Measurements from ENCODE around the gene THOC6.
A peak's percentile ranks its signal among the peaks of the same experiment; 100 is the strongest.
"Not testable (repeated sequence)": the region's sequence is repeated elsewhere in the genome, so short reads cannot be mapped to it uniquely, and the experiment has no call there.

THOC6 gene

DNA sequence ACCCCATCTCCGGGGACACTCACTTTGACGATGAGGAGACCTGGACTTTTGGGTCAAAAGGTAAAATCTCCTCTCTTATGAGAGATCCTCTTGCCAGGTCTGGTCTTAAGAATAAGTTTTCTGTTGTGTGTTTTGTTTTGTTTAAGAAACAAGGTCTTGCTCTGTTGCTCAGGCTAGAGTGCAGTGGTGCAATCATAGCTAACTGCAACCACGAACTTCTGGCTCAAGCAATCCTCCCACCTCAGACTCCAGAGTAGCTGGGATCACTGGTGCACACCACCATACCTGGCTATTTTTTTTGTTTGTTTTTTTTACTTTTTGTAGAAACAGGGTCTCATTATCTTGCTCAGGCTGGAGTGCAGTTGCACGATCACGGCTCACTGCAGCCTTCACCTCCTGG is 26.7 kb downstream of the THOC6 start:
- Mint-ChIP-seq H3K27ac (no peak overlapping the region), H3K4me3 (no peak overlapping the region), H3K4me1 (peaks cover 17% of the 10 kb centered on the region), H3K27me3 (peaks cover 1% of the 10 kb centered on the region), H3K36me3 (no peaks in the 10 kb centered on the region), H3K9me3 (no peaks in the 10 kb centered on the region)

DNA sequence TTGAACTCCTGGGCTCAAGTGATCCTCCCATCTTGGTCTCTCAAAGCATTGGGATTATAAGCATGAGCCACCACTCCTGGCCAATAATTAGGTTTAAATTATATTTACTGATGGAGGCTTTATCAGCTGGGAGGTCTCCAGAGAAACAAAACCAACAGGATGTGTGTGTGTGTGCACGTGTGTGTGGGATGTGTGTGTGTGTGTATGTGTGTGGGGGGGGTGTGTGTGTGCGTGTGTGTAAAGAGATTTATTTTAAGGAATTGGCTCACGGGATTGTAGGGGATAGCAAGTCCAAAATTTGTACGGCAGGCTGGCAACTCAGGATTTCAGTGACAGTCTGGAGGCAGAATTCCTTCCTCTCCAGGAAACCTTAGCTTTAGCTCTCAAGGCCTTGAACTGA is 27.2 kb downstream of the THOC6 start:
- Mint-ChIP-seq H3K36me3 (no peaks in the 10 kb centered on the region), H3K27ac (no peak overlapping the region), H3K27me3 (peaks cover 1% of the 10 kb centered on the region), H3K4me1 (peaks cover 17% of the 10 kb centered on the region), H3K9me3 (no peaks in the 10 kb centered on the region), H3K4me3 (no peak overlapping the region)

DNA sequence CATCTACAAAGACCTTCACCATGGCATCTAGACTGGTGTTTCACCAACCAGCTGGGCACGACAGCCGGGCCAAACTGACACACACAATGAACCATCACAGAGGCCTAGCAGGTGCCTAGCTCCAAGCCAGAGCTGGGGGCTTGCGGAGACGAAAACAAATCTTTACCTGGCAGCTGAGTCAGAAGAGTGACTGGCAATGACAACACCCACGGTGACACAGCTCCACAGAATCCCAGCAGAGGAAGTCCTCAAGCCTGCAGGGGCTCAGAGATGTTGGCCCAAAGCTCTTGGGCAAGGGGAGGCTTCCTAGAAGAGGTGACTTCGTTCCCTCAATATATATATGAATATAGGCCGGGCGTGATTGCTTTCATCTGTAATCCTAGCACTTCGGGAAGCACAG is 27.7 kb downstream of the THOC6 start:
- Mint-ChIP-seq H3K9me3 (no peaks in the 10 kb centered on the region), H3K4me3 (no peak overlapping the region)

DNA sequence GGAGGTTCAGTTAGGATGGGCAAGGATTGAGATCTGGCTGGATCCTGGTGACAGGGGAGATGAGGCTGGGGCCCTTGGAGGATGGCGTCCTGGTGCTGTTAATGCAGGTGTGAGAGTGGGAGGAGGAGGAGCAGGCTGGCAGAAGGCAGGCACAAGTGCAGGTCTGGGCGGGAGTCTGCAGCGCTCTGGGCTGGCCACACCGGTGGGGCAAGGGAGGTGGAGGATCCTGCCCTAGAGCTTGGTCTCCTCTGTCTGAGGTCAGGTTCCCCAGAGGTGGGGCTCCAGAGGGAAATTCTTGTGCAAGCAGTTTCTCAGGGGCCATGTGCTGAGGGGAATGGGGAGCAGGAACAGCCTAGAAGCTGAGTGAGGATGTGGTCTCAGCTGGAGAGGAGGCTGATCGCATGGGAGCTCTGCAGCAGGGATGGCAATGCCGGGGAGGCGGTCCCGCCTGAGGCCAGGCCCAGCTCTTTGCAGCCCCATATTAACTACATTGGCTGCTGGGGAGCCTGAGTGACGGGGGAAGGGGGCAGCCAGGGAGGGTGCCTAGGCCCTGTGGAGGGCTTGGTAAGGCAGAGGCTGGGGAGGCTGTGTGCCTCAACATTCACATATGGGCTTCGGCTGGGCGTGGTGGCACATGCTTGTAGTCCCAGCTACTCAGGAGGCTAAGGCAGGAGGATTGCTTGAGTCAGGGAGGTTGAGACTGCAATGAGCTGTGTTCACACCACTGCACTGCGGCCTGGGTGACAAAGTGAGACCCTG is 28.9 kb downstream of the THOC6 start:
- H3K27ac Mint-ChIP-seq, H3K4me3 Mint-ChIP-seq, H3K36me3 Mint-ChIP-seq, H3K27me3 Mint-ChIP-seq, H3K9me3 Mint-ChIP-seq: not testable (repeated sequence)
- H3K4me1 Mint-ChIP-seq: peaks cover 29% of the 10 kb centered on the region

More for the DNA sequence above, 27.7 kb downstream of the THOC6 start:
- Mint-ChIP-seq H3K36me3 (no peaks in the 10 kb centered on the region), H3K4me1 (peaks cover 18% of the 10 kb centered on the region), H3K27me3 (peaks cover 1% of the 10 kb centered on the region), H3K27ac (no peak overlapping the region)

DNA sequence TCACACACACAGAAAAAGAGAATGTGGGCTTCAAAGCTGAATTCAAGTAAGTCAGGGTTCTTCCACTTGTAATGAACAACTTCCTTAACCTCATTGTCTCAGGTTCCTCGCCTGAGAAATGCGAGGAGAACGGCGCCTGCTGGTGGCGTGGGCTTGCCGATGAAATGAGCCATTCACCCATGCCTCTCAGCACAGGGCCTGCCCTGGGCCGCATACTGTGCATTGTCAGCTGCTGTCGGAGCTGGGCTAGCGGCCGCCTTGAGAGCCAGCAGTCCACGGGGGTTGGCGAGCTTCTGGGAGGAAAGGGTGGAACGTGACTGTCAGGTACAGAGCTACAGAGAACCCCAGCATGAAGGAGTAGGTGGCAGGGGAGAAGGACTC is 29.5 kb downstream of the THOC6 start:
- not testable (repeated sequence) for H3K4me3 Mint-ChIP-seq, H3K27me3 Mint-ChIP-seq, H3K27ac Mint-ChIP-seq, H3K36me3 Mint-ChIP-seq, H3K9me3 Mint-ChIP-seq
- peaks cover 29% of the 10 kb centered on the region for H3K4me1 Mint-ChIP-seq

DNA sequence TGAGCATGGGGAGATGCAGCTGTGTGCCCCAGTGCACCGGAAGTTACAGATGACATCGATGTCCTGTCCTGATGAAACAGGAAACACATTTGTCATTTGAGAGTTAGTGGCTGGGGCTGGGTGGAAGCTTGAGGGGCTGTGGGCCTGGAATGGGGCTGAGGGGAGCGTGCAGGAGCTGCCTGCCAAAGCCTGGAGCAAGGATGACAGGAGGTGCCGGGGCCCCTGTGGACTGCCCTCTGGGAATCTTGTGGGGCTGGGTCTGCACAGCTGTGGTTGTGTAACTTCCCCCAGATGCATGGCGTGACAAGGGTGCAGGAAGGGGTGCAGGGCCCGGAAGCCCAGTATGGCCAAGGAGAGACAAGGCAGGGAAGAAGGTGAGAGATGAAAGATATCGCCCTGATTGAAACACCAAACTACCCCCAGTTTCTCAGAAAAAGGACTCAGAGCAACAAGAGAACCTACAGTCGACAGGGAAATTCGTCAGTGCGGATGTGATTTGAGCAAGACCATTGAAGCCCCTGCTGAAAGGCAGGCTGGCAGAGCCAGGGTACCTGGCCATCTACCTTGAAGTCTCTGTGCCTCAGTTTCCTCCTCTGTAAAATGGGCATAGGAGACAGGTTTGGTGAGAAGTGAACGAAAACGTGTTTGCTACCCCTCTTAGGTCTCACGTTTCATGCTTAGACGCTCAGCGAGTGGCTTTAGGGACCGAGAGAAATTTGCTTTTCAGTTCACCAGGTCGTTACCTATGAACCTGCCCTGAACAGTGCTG is 31.3 kb downstream of the THOC6 start:
- Mint-ChIP-seq H3K4me3 (no peak overlapping the region), H3K27me3 (no peaks in the 10 kb centered on the region), H3K36me3 (no peaks in the 10 kb centered on the region), H3K9me3 (no peaks in the 10 kb centered on the region), H3K4me1 (peaks cover 36% of the 10 kb centered on the region), H3K27ac (no peak overlapping the region)

DNA sequence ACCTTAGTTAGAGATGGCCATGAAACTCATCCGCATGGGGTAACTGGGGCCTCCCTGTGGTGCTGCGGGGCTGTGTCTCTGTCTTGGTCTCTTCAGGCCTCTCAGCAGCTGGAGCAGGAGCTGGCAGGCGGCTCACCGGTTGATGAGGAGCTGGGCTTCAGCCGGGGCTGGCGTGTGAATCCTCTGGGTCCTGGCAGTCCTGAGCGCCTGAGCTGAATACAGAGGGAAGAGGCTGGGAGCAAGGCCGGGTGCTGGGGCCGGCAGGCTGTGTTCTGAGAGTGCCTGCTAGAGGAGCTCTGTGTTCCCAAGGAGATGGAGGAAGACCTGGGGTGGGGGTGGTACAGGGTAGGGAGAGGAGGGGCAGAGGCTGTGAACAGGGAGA is 31.9 kb downstream of the THOC6 start:
- not testable (repeated sequence) for H3K36me3 Mint-ChIP-seq, H3K4me3 Mint-ChIP-seq, H3K9me3 Mint-ChIP-seq, H3K27me3 Mint-ChIP-seq, H3K27ac Mint-ChIP-seq
- H3K4me1 Mint-ChIP-seq: peaks cover 42% of the 10 kb centered on the region

DNA sequence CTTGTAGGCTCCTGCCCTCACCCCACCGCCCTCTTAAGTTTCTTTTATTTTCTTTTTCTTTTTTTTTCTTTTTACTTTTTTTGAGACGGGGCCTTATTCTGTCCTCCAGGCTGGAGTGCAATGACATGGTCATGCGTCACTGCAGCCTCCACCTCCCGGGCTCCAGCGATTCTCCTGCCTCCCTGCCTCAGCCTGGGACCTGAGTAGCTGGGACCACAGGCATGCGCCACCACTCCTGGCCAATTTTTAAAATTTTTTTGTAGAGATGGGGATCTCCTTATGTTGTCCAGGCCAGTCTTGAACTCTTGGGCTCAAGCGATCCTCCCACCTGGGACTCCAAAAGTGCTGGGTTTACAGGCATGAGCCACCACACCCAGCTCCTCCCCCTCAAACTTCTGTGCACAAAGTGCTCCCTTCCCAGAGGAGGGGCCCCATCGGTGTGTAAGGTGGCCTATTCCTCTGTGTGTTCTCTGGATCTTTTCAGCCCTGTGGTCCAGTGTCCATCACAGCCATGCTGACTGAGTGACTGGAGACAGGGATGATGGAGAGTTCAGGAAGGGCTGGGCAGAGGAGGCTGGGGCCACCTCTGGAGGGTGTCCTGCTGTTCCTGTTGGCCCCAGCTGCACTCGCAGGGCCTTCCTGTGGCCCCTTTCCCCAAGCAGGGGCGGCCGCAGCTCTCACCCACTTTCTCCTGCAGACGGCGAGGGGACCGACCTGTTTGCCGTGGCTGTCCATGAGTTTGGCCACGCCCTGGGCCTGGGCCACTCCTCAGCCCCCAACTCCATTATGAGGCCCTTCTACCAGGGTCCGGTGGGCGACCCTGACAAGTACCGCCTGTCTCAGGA is 32.7 kb downstream of the THOC6 start:
- Mint-ChIP-seq H3K4me1 (peaks cover 42% of the 10 kb centered on the region), H3K27ac (no peak overlapping the region), H3K9me3 (no peaks in the 10 kb centered on the region), H3K27me3 (no peaks in the 10 kb centered on the region), H3K4me3 (peak overlapping the region; percentile 23), H3K36me3 (no peaks in the 10 kb centered on the region)

DNA sequence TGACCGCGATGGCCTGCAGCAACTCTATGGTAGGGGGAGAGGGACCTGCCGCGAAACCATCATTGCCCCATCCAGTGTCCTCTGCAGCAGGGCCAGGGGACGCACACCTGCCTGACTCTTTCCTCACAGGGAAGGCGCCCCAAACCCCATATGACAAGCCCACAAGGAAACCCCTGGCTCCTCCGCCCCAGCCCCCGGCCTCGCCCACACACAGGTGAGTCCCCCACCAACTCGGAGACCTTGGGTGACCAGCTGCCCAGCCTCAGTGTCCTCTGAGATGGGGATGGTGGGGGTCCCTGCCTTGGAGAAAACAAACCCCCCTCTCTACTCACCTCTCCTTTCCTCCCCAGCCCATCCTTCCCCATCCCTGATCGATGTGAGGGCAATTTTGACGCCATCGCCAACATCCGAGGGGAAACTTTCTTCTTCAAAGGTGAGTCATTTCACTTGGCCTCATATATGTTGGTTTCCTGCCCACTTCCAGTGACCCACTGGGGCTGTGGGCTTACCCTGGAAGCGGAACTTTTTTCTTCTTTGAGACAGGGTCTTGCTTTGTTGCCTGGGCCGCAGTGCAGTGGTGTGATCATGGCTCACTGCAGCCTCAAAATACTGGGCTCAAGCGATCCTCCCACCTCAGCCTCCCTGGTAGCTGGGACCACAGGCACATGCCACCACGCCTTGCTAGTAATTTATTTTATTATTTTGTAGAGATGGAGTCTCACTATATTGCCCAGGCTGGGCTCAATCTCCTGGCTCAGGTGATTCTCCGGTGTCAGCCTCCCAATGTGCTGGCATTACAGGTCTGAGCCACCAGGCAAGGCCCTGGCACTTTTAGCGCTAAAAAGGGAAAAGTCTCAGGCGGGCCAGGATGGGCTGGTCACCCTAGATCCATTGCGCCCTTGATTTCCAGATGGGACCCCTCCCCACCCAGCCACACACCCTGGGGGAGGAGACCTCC is 33.6 kb downstream of the THOC6 start:
- H3K36me3 Mint-ChIP-seq: no peaks in the 10 kb centered on the region
- H3K9me3 Mint-ChIP-seq: no peaks in the 10 kb centered on the region
- H3K27ac Mint-ChIP-seq: no peak overlapping the region
- H3K27me3 Mint-ChIP-seq: no peaks in the 10 kb centered on the region
- peak overlapping the region; percentile 33 for H3K4me3 Mint-ChIP-seq
- peaks cover 44% of the 10 kb centered on the region for H3K4me1 Mint-ChIP-seq

DNA sequence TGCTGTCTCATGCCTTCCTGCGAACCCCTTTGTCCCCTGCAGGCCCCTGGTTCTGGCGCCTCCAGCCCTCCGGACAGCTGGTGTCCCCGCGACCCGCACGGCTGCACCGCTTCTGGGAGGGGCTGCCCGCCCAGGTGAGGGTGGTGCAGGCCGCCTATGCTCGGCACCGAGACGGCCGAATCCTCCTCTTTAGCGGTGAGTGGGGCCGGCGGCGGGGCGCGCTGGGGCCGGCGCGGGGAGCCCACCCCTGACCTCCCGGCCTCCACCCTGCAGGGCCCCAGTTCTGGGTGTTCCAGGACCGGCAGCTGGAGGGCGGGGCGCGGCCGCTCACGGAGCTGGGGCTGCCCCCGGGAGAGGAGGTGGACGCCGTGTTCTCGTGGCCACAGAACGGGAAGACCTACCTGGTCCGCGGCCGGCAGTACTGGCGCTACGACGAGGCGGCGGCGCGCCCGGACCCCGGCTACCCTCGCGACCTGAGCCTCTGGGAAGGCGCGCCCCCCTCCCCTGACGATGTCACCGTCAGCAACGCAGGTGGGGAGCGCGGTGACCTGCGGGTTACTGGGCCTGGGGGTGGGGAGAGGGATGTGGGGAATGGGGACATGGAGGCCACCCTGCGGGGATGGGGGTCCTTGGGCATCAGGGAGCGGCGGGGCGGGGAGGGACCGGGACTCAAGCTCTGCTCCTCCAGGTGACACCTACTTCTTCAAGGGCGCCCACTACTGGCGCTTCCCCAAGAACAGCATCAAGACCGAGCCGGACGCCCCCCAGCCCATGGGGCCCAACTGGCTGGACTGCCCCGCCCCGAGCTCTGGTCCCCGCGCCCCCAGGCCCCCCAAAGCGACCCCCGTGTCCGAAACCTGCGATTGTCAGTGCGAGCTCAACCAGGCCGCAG is 34.5 kb downstream of the THOC6 start:
- Mint-ChIP-seq H3K9me3 (no peaks in the 10 kb centered on the region), H3K36me3 (no peaks in the 10 kb centered on the region), H3K4me1 (peaks cover 49% of the 10 kb centered on the region), H3K27me3 (no peaks in the 10 kb centered on the region), H3K4me3 (peak overlapping the region; percentile 83), H3K27ac (no peak overlapping the region)

DNA sequence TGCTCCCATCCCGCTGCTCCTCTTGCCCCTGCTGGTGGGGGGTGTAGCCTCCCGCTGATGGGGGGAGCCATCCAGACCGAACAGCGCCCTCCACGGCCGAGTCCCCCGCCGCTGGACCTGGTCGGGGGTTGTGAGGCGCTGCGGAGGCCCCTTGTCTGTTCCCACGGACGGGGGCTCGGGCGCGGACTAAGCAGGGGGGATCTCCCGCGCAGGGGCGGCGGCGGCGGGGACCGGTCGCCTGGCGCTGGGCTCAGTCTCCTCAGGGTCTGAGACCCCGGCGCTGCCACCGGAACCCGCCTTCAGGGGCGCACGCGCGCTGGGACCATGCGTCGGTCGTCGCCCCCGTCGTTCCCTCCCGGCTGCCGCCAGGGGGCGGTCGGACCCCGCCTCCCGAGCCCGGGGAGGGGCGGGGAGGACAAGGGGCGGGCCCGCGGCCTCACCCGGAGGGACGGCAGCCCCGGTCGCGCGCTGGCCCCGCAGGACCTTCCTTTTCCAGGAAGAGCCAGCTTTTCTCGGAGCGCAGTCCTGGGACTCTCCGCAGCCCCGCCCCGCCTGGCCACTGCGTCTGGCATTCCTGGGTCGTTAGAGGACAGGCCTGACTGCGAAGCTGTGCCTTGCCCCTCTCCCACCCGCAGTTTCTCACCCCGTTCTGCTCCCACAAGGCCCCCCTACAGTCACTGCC is 35.3 kb downstream of the THOC6 start:
- H3K4me1 Mint-ChIP-seq: peaks cover 49% of the 10 kb centered on the region
- H3K36me3 Mint-ChIP-seq: no peaks in the 10 kb centered on the region
- H3K27ac Mint-ChIP-seq: peak overlapping the region; percentile 35
- no peaks in the 10 kb centered on the region for H3K9me3 Mint-ChIP-seq
- no peaks in the 10 kb centered on the region for H3K27me3 Mint-ChIP-seq
- H3K4me3 Mint-ChIP-seq: peak overlapping the region; percentile 86

DNA sequence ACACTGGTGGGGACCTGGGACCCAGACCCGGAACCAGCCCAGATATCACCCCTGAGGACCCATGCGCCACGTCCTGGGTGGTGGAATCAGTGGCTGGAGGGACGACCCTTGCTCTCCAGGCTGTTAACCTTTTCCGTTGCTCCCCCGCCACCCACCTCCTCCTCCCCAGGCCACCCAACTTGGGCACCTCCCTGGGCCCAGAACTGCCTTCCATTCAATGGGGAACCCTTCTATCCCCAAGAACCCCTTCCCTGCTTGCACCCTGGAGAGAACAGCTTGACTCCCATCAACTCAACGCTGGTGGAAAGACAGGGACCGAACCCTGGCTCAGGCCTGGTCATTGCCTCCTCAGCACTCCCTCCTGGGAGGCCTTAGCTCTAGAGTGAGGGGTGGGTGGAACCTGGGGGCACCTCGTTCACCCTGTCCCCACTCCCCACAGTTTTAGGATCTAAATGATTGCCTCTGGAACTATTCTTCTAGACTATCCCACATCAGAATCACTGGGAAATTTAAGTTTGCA is 35.9 kb downstream of the THOC6 start:
- Mint-ChIP-seq H3K27ac (peak overlapping the region; percentile 80), H3K4me1 (peaks cover 49% of the 10 kb centered on the region), H3K9me3 (no peaks in the 10 kb centered on the region), H3K36me3 (no peaks in the 10 kb centered on the region), H3K27me3 (no peaks in the 10 kb centered on the region), H3K4me3 (peak overlapping the region; percentile 86)

DNA sequence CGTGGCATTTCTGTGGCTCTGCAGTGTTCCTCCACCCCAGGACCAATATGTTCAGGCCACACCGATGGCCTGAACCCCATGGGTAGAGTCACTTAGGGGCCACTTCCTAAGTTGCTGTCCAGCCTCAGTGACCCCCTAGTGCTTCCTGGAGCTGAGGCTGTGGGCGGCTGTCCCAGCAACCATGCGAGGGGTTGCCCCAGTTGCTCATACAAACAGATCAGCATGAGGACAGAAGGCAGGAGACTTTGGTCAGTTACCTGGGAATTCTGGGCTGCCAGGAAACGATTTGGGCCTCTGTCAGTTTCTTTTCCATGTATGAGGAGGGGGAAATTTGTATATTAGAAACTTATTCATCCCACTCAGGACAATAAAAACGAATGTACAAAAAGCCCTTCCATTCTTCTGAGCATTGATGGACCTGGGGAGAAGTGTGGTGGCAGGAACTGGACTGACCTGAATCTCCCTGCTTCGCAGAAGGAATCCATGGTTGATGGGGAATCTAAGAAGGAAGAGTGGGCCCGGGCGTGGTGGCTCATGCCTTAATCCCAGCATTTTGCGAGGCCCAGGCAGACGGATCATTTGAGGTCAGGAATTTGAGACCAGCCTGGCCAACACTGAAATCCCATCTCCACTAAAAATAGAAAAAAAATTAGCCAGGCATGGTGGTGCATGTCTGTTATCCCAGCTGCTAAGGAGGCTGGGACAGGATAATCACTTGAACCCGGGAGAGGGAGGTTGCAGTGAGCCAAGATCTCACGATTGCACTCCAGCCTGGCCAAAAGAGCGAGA is 36.7 kb downstream of the THOC6 start:
- H3K36me3 Mint-ChIP-seq: peaks cover 2% of the 10 kb centered on the region
- no peaks in the 10 kb centered on the region for H3K9me3 Mint-ChIP-seq
- H3K27me3 Mint-ChIP-seq: no peaks in the 10 kb centered on the region
- peak overlapping the region; percentile 80 for H3K27ac Mint-ChIP-seq
- H3K4me1 Mint-ChIP-seq: peaks cover 49% of the 10 kb centered on the region
- peak overlapping the region; percentile 86 for H3K4me3 Mint-ChIP-seq

Measured in activated naive CD4-positive, alpha-beta T cell treated with anti-CD3 and anti-CD28 coated beads, Interleukin-2, amount 50 U/mL, for 24 hours (primary cell).